Retinal pigment epithelial cell (primary cell): Measurements from ENCODE around the gene KCTD3.

Source experiments
- DNase-seq: peaks from one replicate; pipeline ENCODE4 v3.0.0-alpha.2; 2010; ENCODE audit warnings: low read depth
- H3K4me3 ChIP-seq: 2 replicates; pipeline ENCODE4 v1.5.1; 2011; ENCODE audit warnings: mild to moderate bottlenecking, low read length, control low read depth, moderate library complexity
- CTCF ChIP-seq: conservative IDR thresholded peaks from 2 replicates; pipeline ENCODE4 v1.5.1; 2011; ENCODE audit warnings: low read depth, low read length, control low read depth, inconsistent platforms

Gene KCTD3

GRCh38 chr1:215554865-215555264 is 12.2 kb upstream of the KCTD3 start:
- no peak for TF ChIP-seq CTCF
- no peak for DNase-seq
- no peak overlapping the region for H3K4me3 ChIP-seq

GRCh38 chr1:215555531-215555930 is 11.6 kb upstream of the KCTD3 start:
- no peak for DNase-seq
- no peak for TF ChIP-seq CTCF

GRCh38 chr1:215556996-215557395 is 10.1 kb upstream of the KCTD3 start:
- H3K4me3 ChIP-seq = no peak overlapping the region
- no peak for DNase-seq
- TF ChIP-seq CTCF = no peak

More at GRCh38 chr1:215555531-215555930, 11.6 kb upstream of the KCTD3 start:
- no peak overlapping the region for H3K4me3 ChIP-seq

- DNase-seq = no peak
- TF ChIP-seq CTCF = no peak
- no peak overlapping the region for H3K4me3 ChIP-seq
These were observed 9.6 kb upstream of the KCTD3 start for GRCh38 chr1:215557504-215557903.

- no peak for TF ChIP-seq CTCF
- no peak for DNase-seq
- no peak overlapping the region for H3K4me3 ChIP-seq
These were observed 9.0 kb upstream of the KCTD3 start for GRCh38 chr1:215557992-215558626.

GRCh38 chr1:215567491-215568298 is 591 bp downstream of the KCTD3 start:
- peak overlapping the region; percentile 79 for H3K4me3 ChIP-seq
- TF ChIP-seq CTCF = no peak
- peak; percentile 19 for DNase-seq

- H3K4me3 ChIP-seq = peak overlapping the region; percentile 79
- no peak for TF ChIP-seq CTCF
- DNase-seq = peak; percentile 35
These were observed 1.2 kb downstream of the KCTD3 start for GRCh38 chr1:215568299-215568692.
